Measurements from ENCODE around the gene CEBPE.

The CEBPE gene

GRCh38 chr14:23118506-23119362, at the start of gene CEBPE:
Gene CEBPE, minus strand, starts transcription at chr14:23119255. Its CDS starts 164 bp downstream, at chr14:23119091.
- Histone ChIP-seq H3K4me3 (peak within 1 kb of the TSS; percentile 54), H3K27ac (peak within 1 kb of the TSS; percentile 90), H3K4me1 (peaks cover 64% of the 10 kb centered on the region), H3K4me2 (peak within 1 kb of the TSS; percentile 99), H3K27me3 (no peaks in the 10 kb centered on the region), H3K36me3 (no peaks in the 10 kb centered on the region), H3K9ac (peak within 1 kb of the TSS; percentile 76), H3K9me3 (no peaks in the 10 kb centered on the region), H4K20me1 (no peaks in the 10 kb centered on the region)
- TF ChIP-seq Cebpa-rat (IDR thresholded peaks at IDR 0.05) = no peak

- Histone ChIP-seq H3K9me3 (no peaks in the 10 kb centered on the region), H3K4me1 (no peaks in the 10 kb centered on the region), H3K27ac (no peak overlapping the region), H3K36me3 (no peaks in the 10 kb centered on the region), H3K4me2 (no peak overlapping the region), H4K20me1 (no peaks in the 10 kb centered on the region), H3K4me3 (no peak overlapping the region), H3K9ac (no peak overlapping the region), H3K27me3 (no peaks in the 10 kb centered on the region)
- TF ChIP-seq Cebpa-rat (IDR thresholded peaks at IDR 0.05) = no peak
Observed at GRCh38 chr14:23168246-23168645, 49.2 kb upstream of the CEBPE start.

- Histone ChIP-seq H3K36me3 (no peaks in the 10 kb centered on the region), H3K9ac (no peak overlapping the region), H3K4me3 (no peak overlapping the region), H4K20me1 (no peaks in the 10 kb centered on the region), H3K27ac (no peak overlapping the region), H3K27me3 (no peaks in the 10 kb centered on the region), H3K4me2 (no peak overlapping the region), H3K9me3 (no peaks in the 10 kb centered on the region), H3K4me1 (no peaks in the 10 kb centered on the region)
- TF ChIP-seq Cebpa-rat (IDR thresholded peaks at IDR 0.05) = no peak
Observed at GRCh38 chr14:23167116-23167847, 48.2 kb upstream of the CEBPE start.

- Histone ChIP-seq H3K4me1 (no peaks in the 10 kb centered on the region), H3K9ac (no peak overlapping the region), H3K36me3 (no peaks in the 10 kb centered on the region), H3K27ac (no peak overlapping the region), H3K4me2 (no peak overlapping the region), H3K4me3 (no peak overlapping the region), H4K20me1 (no peaks in the 10 kb centered on the region), H3K9me3 (no peaks in the 10 kb centered on the region), H3K27me3 (no peaks in the 10 kb centered on the region)
- TF ChIP-seq Cebpa-rat (IDR thresholded peaks at IDR 0.05) = no peak
Observed at GRCh38 chr14:23164949-23165348, 45.9 kb upstream of the CEBPE start.

- no peaks in the 10 kb centered on the region for H3K27me3 ChIP-seq
- no peak overlapping the region for H3K27ac ChIP-seq
- H3K4me2 ChIP-seq = no peak overlapping the region
- H3K9me3 ChIP-seq = no peaks in the 10 kb centered on the region
- no peak overlapping the region for H3K4me3 ChIP-seq
- TF ChIP-seq Cebpa-rat (IDR thresholded peaks at IDR 0.05) = no peak
- H4K20me1 ChIP-seq = no peaks in the 10 kb centered on the region
- no peak overlapping the region for H3K9ac ChIP-seq
- no peaks in the 10 kb centered on the region for H3K36me3 ChIP-seq
- H3K4me1 ChIP-seq = no peaks in the 10 kb centered on the region
Observed at GRCh38 chr14:23164250-23164649, 45.2 kb upstream of the CEBPE start.

GRCh38 chr14:23163830-23164229, 44.8 kb upstream of the CEBPE start:
- Histone ChIP-seq H3K4me2 (no peak overlapping the region), H3K27ac (no peak overlapping the region), H3K9ac (no peak overlapping the region), H3K9me3 (no peaks in the 10 kb centered on the region), H3K4me3 (no peak overlapping the region), H3K36me3 (no peaks in the 10 kb centered on the region), H4K20me1 (no peaks in the 10 kb centered on the region), H3K4me1 (no peaks in the 10 kb centered on the region), H3K27me3 (no peaks in the 10 kb centered on the region)
- no peak for TF ChIP-seq Cebpa-rat (IDR thresholded peaks at IDR 0.05)

- H3K27ac ChIP-seq = no peak overlapping the region
- H4K20me1 ChIP-seq = no peaks in the 10 kb centered on the region
- no peak overlapping the region for H3K9ac ChIP-seq
- no peaks in the 10 kb centered on the region for H3K36me3 ChIP-seq
- no peaks in the 10 kb centered on the region for H3K27me3 ChIP-seq
- no peak overlapping the region for H3K4me3 ChIP-seq
- no peak overlapping the region for H3K4me2 ChIP-seq
- no peaks in the 10 kb centered on the region for H3K4me1 ChIP-seq
- no peaks in the 10 kb centered on the region for H3K9me3 ChIP-seq
- TF ChIP-seq Cebpa-rat (IDR thresholded peaks at IDR 0.05) = no peak
Observed at GRCh38 chr14:23162800-23163199, 43.7 kb upstream of the CEBPE start.

GRCh38 chr14:23162005-23162404, 43.0 kb upstream of the CEBPE start:
- Histone ChIP-seq H3K9me3 (no peaks in the 10 kb centered on the region), H3K4me3 (no peak overlapping the region), H3K4me2 (no peak overlapping the region), H3K27me3 (no peaks in the 10 kb centered on the region), H3K36me3 (no peaks in the 10 kb centered on the region), H3K27ac (no peak overlapping the region), H3K4me1 (no peaks in the 10 kb centered on the region), H4K20me1 (no peaks in the 10 kb centered on the region), H3K9ac (no peak overlapping the region)
- TF ChIP-seq Cebpa-rat (IDR thresholded peaks at IDR 0.05) = no peak

- Histone ChIP-seq H3K4me2 (no peak overlapping the region), H3K36me3 (no peaks in the 10 kb centered on the region), H3K27ac (no peak overlapping the region), H3K4me3 (no peak overlapping the region), H3K9ac (no peak overlapping the region), H3K4me1 (no peaks in the 10 kb centered on the region), H3K9me3 (no peaks in the 10 kb centered on the region), H4K20me1 (no peaks in the 10 kb centered on the region), H3K27me3 (no peaks in the 10 kb centered on the region)
- TF ChIP-seq Cebpa-rat (IDR thresholded peaks at IDR 0.05) = no peak
Observed at GRCh38 chr14:23160924-23161522, 42.0 kb upstream of the CEBPE start.

- H3K9me3 ChIP-seq = no peaks in the 10 kb centered on the region
- peaks cover 11% of the 10 kb centered on the region for H3K4me1 ChIP-seq
- H4K20me1 ChIP-seq = no peaks in the 10 kb centered on the region
- TF ChIP-seq Cebpa-rat (IDR thresholded peaks at IDR 0.05) = no peak
- H3K27ac ChIP-seq = no peak overlapping the region
- H3K4me2 ChIP-seq = no peak overlapping the region
- H3K27me3 ChIP-seq = no peaks in the 10 kb centered on the region
- H3K4me3 ChIP-seq = no peak overlapping the region
- no peaks in the 10 kb centered on the region for H3K36me3 ChIP-seq
- H3K9ac ChIP-seq = no peak overlapping the region
Observed at GRCh38 chr14:23159532-23159931, 40.5 kb upstream of the CEBPE start.
